Right kidney (tissue), 1 donor: ENCODE measurements around the gene ERF.
A peak's percentile ranks its signal among the peaks of the same experiment; 100 is the strongest.

ENCODE experiments used
- DNase-seq: peaks from one replicate; pipeline ENCODE4 v3.0.0-alpha.2; 2016

Gene ERF

GRCh38 chr19:42254089-42254849 is 659 bp downstream of the ERF start:
- DNase-seq = peak; percentile 85

GRCh38 chr19:42253245-42254088 is 1.5 kb downstream of the ERF start:
- DNase-seq = peak; percentile 66

GRCh38 chr19:42252365-42253244 is 2.3 kb downstream of the ERF start:
- DNase-seq = peak; percentile 65

- DNase-seq = no peak
Observed at GRCh38 chr19:42251572-42252358, 3.2 kb downstream of the ERF start.

- DNase-seq = no peak
Observed at GRCh38 chr19:42250666-42251531, 4.0 kb downstream of the ERF start.

GRCh38 chr19:42250183-42250665 is 4.7 kb downstream of the ERF start:
- no peak for DNase-seq

GRCh38 chr19:42249769-42250168 is 5.2 kb downstream of the ERF start:
- DNase-seq = no peak

- DNase-seq = no peak
Observed at GRCh38 chr19:42249149-42249750, 5.7 kb downstream of the ERF start.

- DNase-seq = no peak
Observed at GRCh38 chr19:42248270-42249148, 6.4 kb downstream of the ERF start.

GRCh38 chr19:42247640-42248199 is 7.2 kb downstream of the ERF start:
- DNase-seq = no peak

- DNase-seq = no peak
Observed at GRCh38 chr19:42246922-42247639, 7.8 kb downstream of the ERF start.

- DNase-seq = peak; percentile 44
Observed at GRCh38 chr19:42246143-42246921, 8.6 kb downstream of the ERF start.

- DNase-seq = no peak
Observed at GRCh38 chr19:42245231-42245630, 9.7 kb downstream of the ERF start.

GRCh38 chr19:42244347-42245220 is 10.3 kb downstream of the ERF start:
- peak; percentile 92 for DNase-seq

GRCh38 chr19:42242512-42243409 is 12.2 kb downstream of the ERF start, which contains the start of gene GSK3A:
Gene GSK3A (minus strand): TSS chr19:42242602. CDS start chr19:42242465, 137 bp downstream.
- DNase-seq = peak; percentile 99
